Stomach (tissue), 4 donors: ENCODE measurements around the gene CD109.

ENCODE experiments used
- CTCF ChIP-seq, 7 experiments: fragments of 450-650 bp in 4 of 7; fragments of 200-600 bp in 3 of 7; sonication (generic) in 3 of 7; IDR thresholded peaks; one replicate each; pipeline ENCODE4 v1.5.1; 2016 to 2019; ENCODE audit warnings: antibody characterized with exemption in 7 of 7, control low read depth in 2 of 7, mild to moderate bottlenecking in 1 of 7
- EP300 ChIP-seq: sonication (generic); formaldehyde crosslinking; IDR thresholded peaks from one replicate; pipeline ENCODE4 v1.6.1; 2017; ENCODE audit warnings: antibody characterized with exemption
- POLR2A ChIP-seq, 4 donors: fragments of 450-650 bp; IDR thresholded peaks; one replicate each; pipeline ENCODE4 v1.6.1; 2016; ENCODE audit warnings: antibody characterized with exemption in 4 of 4, control low read depth in 2 of 4, mild to moderate bottlenecking in 1 of 4, moderate library complexity in 1 of 4
- POLR2AphosphoS5 ChIP-seq, 3 donors: sonication (generic); formaldehyde crosslinking; IDR thresholded peaks; one replicate each; pipeline ENCODE4 v1.6.1; 2016; ENCODE audit warnings: antibody characterized with exemption in 3 of 3

GRCh38 chr6:73704798-73705197 is 8.8 kb downstream of the CD109 start:
- TF ChIP-seq POLR2A (IDR thresholded peaks at IDR 0.05) = no peak
- no peak for TF ChIP-seq CTCF (IDR thresholded peaks at IDR 0.05)
- no peak for TF ChIP-seq EP300
- TF ChIP-seq POLR2AphosphoS5 (IDR thresholded peaks at IDR 0.05) = no peak
